ENCODE results near the gene LEFTY1. TPM values are rescaled to one million over a fixed set of nuclear protein-coding genes. Genes with fewer than 3 reads are reported as not detected.
A peak's percentile ranks its signal among the peaks of the same experiment; 100 is the strongest.

LEFTY1 gene
- total RNA-seq, 1 experiment from 2014 or later: not detected

GRCh38 chr1:225908773-225909172, 19.8 kb upstream of the LEFTY1 start:
- H3K9me2 ChIP-seq (replicated peaks; ENCODE audit: low read length): no peaks in the 10 kb centered on the region
- no TSS peak for BruUV-seq (replicated peaks)
- ATAC-seq (peak; percentile 28; the same call in 1 of the 2 replicates), DNase-seq (no peak)
- intact Hi-C loops (cut with micrococcal nuclease): no loop called here
- H3K4me1 ChIP-seq (ENCODE audit: insufficient read depth, low read length): no peaks in the 10 kb centered on the region
- H3K27me3 ChIP-seq (ENCODE audit: low read length): no peaks in the 10 kb centered on the region
- H4K20me1 ChIP-seq (ENCODE audit: low read length): no peaks in the 10 kb centered on the region
- POLR2A ChIA-PET (ENCODE audit: unreplicated experiment): interaction anchor here (0.5 kb wide), 1 partner anchor 12 kb away, joined by 3 read pairs; no protein-coding TSS in a partner anchor
- no peak overlapping the region for H2AFZ ChIP-seq (ENCODE audit: low read length)
- no peak for TF ChIP-seq EZH2phosphoT487 (IDR thresholded peaks at IDR 0.05; ENCODE audit: borderline replicate concordance, low read length)
- no peak for TF ChIP-seq CTCF (conservative IDR thresholded peaks at IDR 0.05; ENCODE audit: low read depth, low read length)
- no peak for TF ChIP-seq EZH2 (IDR thresholded peaks at IDR 0.05; ENCODE audit: low read length, unreplicated experiment)
- H3K9ac ChIP-seq (ENCODE audit: low read length): no peak overlapping the region
- H3K4me3 ChIP-seq (ENCODE audit: low read length): no peak overlapping the region
- H3K36me3 ChIP-seq (ENCODE audit: low read depth, low read length): no peaks in the 10 kb centered on the region
- no peaks in the 10 kb centered on the region for H3K79me2 ChIP-seq (ENCODE audit: low read length)
- CTCF ChIA-PET: no interaction called here
- no peak overlapping the region for H3K4me2 ChIP-seq (ENCODE audit: low read length)
- H3K9me3 ChIP-seq (ENCODE audit: low read length): no peaks in the 10 kb centered on the region
- no peaks in the 10 kb centered on the region for H3F3A ChIP-seq (ENCODE audit: low read length, unreplicated experiment)
- H3K27ac ChIP-seq (ENCODE audit: low read length): no peak overlapping the region

GRCh38 chr1:225908013-225908640, 19.2 kb upstream of the LEFTY1 start:
- H3F3A ChIP-seq (ENCODE audit: low read length, unreplicated experiment): no peaks in the 10 kb centered on the region
- H4K20me1 ChIP-seq (ENCODE audit: low read length): no peaks in the 10 kb centered on the region
- H3K4me1 ChIP-seq (ENCODE audit: insufficient read depth, low read length): no peaks in the 10 kb centered on the region
- no peak overlapping the region for H2AFZ ChIP-seq (ENCODE audit: low read length)
- no peaks in the 10 kb centered on the region for H3K9me2 ChIP-seq (replicated peaks; ENCODE audit: low read length)
- H3K4me2 ChIP-seq (ENCODE audit: low read length): no peak overlapping the region
- H3K36me3 ChIP-seq (ENCODE audit: low read depth, low read length): no peaks in the 10 kb centered on the region
- H3K79me2 ChIP-seq (ENCODE audit: low read length): no peaks in the 10 kb centered on the region
- no TSS peak for BruUV-seq (replicated peaks)
- intact Hi-C loops (cut with micrococcal nuclease): no loop called here
- ChIA-PET CTCF (no interaction called here), POLR2A (ENCODE audit: unreplicated experiment) (no interaction called here)
- TF ChIP-seq EZH2phosphoT487 (IDR thresholded peaks at IDR 0.05; ENCODE audit: borderline replicate concordance, low read length) (no peak), EZH2 (IDR thresholded peaks at IDR 0.05; ENCODE audit: low read length, unreplicated experiment) (no peak), CTCF (conservative IDR thresholded peaks at IDR 0.05; ENCODE audit: low read depth, low read length) (no peak)
- no peaks in the 10 kb centered on the region for H3K27me3 ChIP-seq (ENCODE audit: low read length)
- no peak overlapping the region for H3K9ac ChIP-seq (ENCODE audit: low read length)
- no peak overlapping the region for H3K27ac ChIP-seq (ENCODE audit: low read length)
- DNase-seq (no peak), ATAC-seq (no peak)
- H3K4me3 ChIP-seq (ENCODE audit: low read length): no peak overlapping the region
- H3K9me3 ChIP-seq (ENCODE audit: low read length): no peaks in the 10 kb centered on the region

- ATAC-seq (no peak), DNase-seq (no peak)
- no peaks in the 10 kb centered on the region for H3K36me3 ChIP-seq (ENCODE audit: low read depth, low read length)
- no peaks in the 10 kb centered on the region for H4K20me1 ChIP-seq (ENCODE audit: low read length)
- H3K4me1 ChIP-seq (ENCODE audit: insufficient read depth, low read length): no peaks in the 10 kb centered on the region
- no peaks in the 10 kb centered on the region for H3K9me2 ChIP-seq (replicated peaks; ENCODE audit: low read length)
- BruUV-seq (replicated peaks): no TSS peak
- CTCF ChIA-PET: no interaction called here
- no peak overlapping the region for H3K27ac ChIP-seq (ENCODE audit: low read length)
- no peak overlapping the region for H3K4me2 ChIP-seq (ENCODE audit: low read length)
- no peaks in the 10 kb centered on the region for H3K9me3 ChIP-seq (ENCODE audit: low read length)
- no peak overlapping the region for H2AFZ ChIP-seq (ENCODE audit: low read length)
- POLR2A ChIA-PET (ENCODE audit: unreplicated experiment): no interaction called here
- no peaks in the 10 kb centered on the region for H3K27me3 ChIP-seq (ENCODE audit: low read length)
- H3K4me3 ChIP-seq (ENCODE audit: low read length): no peak overlapping the region
- no peak overlapping the region for H3K9ac ChIP-seq (ENCODE audit: low read length)
- H3F3A ChIP-seq (ENCODE audit: low read length, unreplicated experiment): no peaks in the 10 kb centered on the region
- TF ChIP-seq EZH2 (IDR thresholded peaks at IDR 0.05; ENCODE audit: low read length, unreplicated experiment): no peak
- TF ChIP-seq CTCF (conservative IDR thresholded peaks at IDR 0.05; ENCODE audit: low read depth, low read length): no peak
- TF ChIP-seq EZH2phosphoT487 (IDR thresholded peaks at IDR 0.05; ENCODE audit: borderline replicate concordance, low read length): no peak
- no peaks in the 10 kb centered on the region for H3K79me2 ChIP-seq (ENCODE audit: low read length)
- intact Hi-C loops (cut with micrococcal nuclease): no loop called here
These were observed 18.4 kb upstream of the LEFTY1 start for GRCh38 chr1:225907341-225907740.
